Upper lobe of right lung (tissue), 1 donor: ENCODE measurements around the gene PSMD4. TPM values are rescaled to one million over a fixed set of nuclear protein-coding genes. Genes with fewer than 3 reads are reported as not detected.

Experiments
- ATAC-seq: fragments of 200-7000 bp; cut with Tn5 transposase; one replicate; pipeline ENCODE4 v1.9.1; 2020; ENCODE audit warnings: mild to moderate bottlenecking, moderate library complexity
- DNase-seq: peaks from one replicate; pipeline ENCODE4 v3.0.0-alpha.2; 2020
- H3K27ac ChIP-seq: fragments of 200-600 bp; one replicate; pipeline ENCODE4 v1.8.0; 2022
- H3K27me3 ChIP-seq: fragments of 200-600 bp; one replicate; pipeline ENCODE4 v1.8.0; 2022; ENCODE audit warnings: mild to moderate bottlenecking
- H3K36me3 ChIP-seq: fragments of 200-600 bp; one replicate; pipeline ENCODE4 v1.8.0; 2022
- H3K4me1 ChIP-seq: fragments of 200-600 bp; one replicate; pipeline ENCODE4 v1.8.0; 2022
- H3K4me3 ChIP-seq: fragments of 200-600 bp; one replicate; pipeline ENCODE4 v1.8.0; 2022; ENCODE audit warnings: mild to moderate bottlenecking
- H3K9me3 ChIP-seq: fragments of 200-600 bp; one replicate; pipeline ENCODE4 v1.8.0; 2022
- CTCF ChIP-seq: fragments of 200-600 bp; IDR thresholded peaks from one replicate; pipeline ENCODE4 v1.8.0; 2022; ENCODE audit warnings: antibody characterized with exemption
- intact Hi-C: fragments of 100-400 bp; cut with DNase I; formaldehyde crosslinking; loops from one replicate; pipeline ENCODE4 v1.11.0; 2022
- total RNA-seq: library from RNA; stranded (reverse); fragmentation: NEBNext Ultra II Directional; extraction: Animal tissue kit (Norgen Biotek cat#: 25700); gene quantifications from one replicate; pipeline ENCODE4 v1.2.1, GENCODE V29; 2021
- donor health status: DM: no; HTN: yes; CAD: no; lungs with severe emphysema.

PSMD4 gene
- total RNA-seq, 1 donor from 2014 or later: 112 TPM

- H3K4me3 ChIP-seq: no peak overlapping the region
- no peaks in the 10 kb centered on the region for H3K9me3 ChIP-seq
- TF ChIP-seq CTCF: no peak
- intact Hi-C loops: no loop called here
- ATAC-seq: no peak
- no peak overlapping the region for H3K27ac ChIP-seq
- peaks cover 100% of the 10 kb centered on the region for H3K36me3 ChIP-seq
- no peaks in the 10 kb centered on the region for H3K4me1 ChIP-seq
- H3K27me3 ChIP-seq: no peaks in the 10 kb centered on the region
- DNase-seq: no peak
These were observed 10.8 kb upstream of the PSMD4 start for GRCh38 chr1:151243683-151244216.

- no peaks in the 10 kb centered on the region for H3K4me1 ChIP-seq
- DNase-seq: no peak
- H3K36me3 ChIP-seq: peaks cover 82% of the 10 kb centered on the region
- no peak overlapping the region for H3K27ac ChIP-seq
- peak; percentile 42 for ATAC-seq
- intact Hi-C loops: no loop called here
- no peak for TF ChIP-seq CTCF
- no peaks in the 10 kb centered on the region for H3K9me3 ChIP-seq
- H3K27me3 ChIP-seq: no peaks in the 10 kb centered on the region
- H3K4me3 ChIP-seq: no peak overlapping the region
These were observed 7.7 kb upstream of the PSMD4 start for GRCh38 chr1:151246786-151247185.

GRCh38 chr1:151251656-151252470 lies 2.7 kb upstream of the PSMD4 start:
- peaks cover 9% of the 10 kb centered on the region for H3K4me1 ChIP-seq
- no peak overlapping the region for H3K4me3 ChIP-seq
- DNase-seq: no peak
- no peak overlapping the region for H3K27ac ChIP-seq
- no peaks in the 10 kb centered on the region for H3K27me3 ChIP-seq
- peak; percentile 68 for ATAC-seq
- H3K9me3 ChIP-seq: no peaks in the 10 kb centered on the region
- TF ChIP-seq CTCF: peak; percentile 88
- intact Hi-C loops: no loop called here
- peaks cover 31% of the 10 kb centered on the region for H3K36me3 ChIP-seq

GRCh38 chr1:151255381-151255780 lies 847 bp downstream of the PSMD4 start:
- peak overlapping the region; percentile 95 for H3K4me3 ChIP-seq
- no peaks in the 10 kb centered on the region for H3K9me3 ChIP-seq
- intact Hi-C loops: no loop called here
- H3K27me3 ChIP-seq: no peaks in the 10 kb centered on the region
- DNase-seq: no peak
- H3K27ac ChIP-seq: peak overlapping the region; percentile 88
- H3K4me1 ChIP-seq: peaks cover 14% of the 10 kb centered on the region
- TF ChIP-seq CTCF: no peak
- no peaks in the 10 kb centered on the region for H3K36me3 ChIP-seq
- ATAC-seq: no peak

GRCh38 chr1:151259351-151259750 lies 4.8 kb downstream of the PSMD4 start:
- Histone ChIP-seq H3K36me3 (peaks cover 25% of the 10 kb centered on the region), H3K27me3 (no peaks in the 10 kb centered on the region), H3K9me3 (no peaks in the 10 kb centered on the region), H3K4me1 (peaks cover 14% of the 10 kb centered on the region), H3K27ac (no peak overlapping the region), H3K4me3 (no peak overlapping the region)
- ATAC-seq (no peak), DNase-seq (no peak)
- intact Hi-C loops: no loop called here
- TF ChIP-seq CTCF: no peak
